Measurements from ENCODE around the gene SIAE. TPM values are rescaled to one million over a fixed set of nuclear protein-coding genes. Genes with fewer than 3 reads are reported as not detected.

Gene SIAE
- total RNA-seq, 2 experiments from 2014 or later: 4.5 to 5.6 TPM

GRCh38 chr11:124682443-124682842 is 8.9 kb upstream of the SIAE start:
- DNase-seq (no peak), ATAC-seq (ENCODE audit: poor library complexity) (no peak)
- no peak overlapping the region for H3K4me3 Mint-ChIP-seq
- ChIA-PET CTCF (no interaction called here), POLR2A (no interaction called here)
- no peak overlapping the region for H3K27ac ChIP-seq (ENCODE audit: low read depth in 1 of 2, low read length in 2 of 2)
- no peak overlapping the region for H3K4me3 ChIP-seq (ENCODE audit: low read length)
- no peaks in the 10 kb centered on the region for H3K4me1 Mint-ChIP-seq (ENCODE audit: low read depth)
- H3K27me3 ChIP-seq (ENCODE audit: control insufficient read depth in 1 of 2, insufficient read depth in 2 of 2, low read length in 2 of 2): no peaks in the 10 kb centered on the region
- peaks cover 6% of the 10 kb centered on the region for H3K27me3 Mint-ChIP-seq
- intact Hi-C loops (cut with DNase I, micrococcal nuclease): no loop called here
- H3K27ac Mint-ChIP-seq: no peak overlapping the region
- no peak for TF ChIP-seq CTCF (IDR thresholded peaks at IDR 0.05)
- H3K9me3 ChIP-seq (ENCODE audit: control insufficient read depth in 1 of 2, insufficient read depth in 1 of 2, low read length in 2 of 2): peaks cover 7 to 24% of the 10 kb centered on the region in 2 experiments
- H3K9me3 Mint-ChIP-seq: peaks cover 12% of the 10 kb centered on the region
- H3K36me3 ChIP-seq (ENCODE audit: insufficient read depth, low read length): no peaks in the 10 kb centered on the region
- H3K36me3 Mint-ChIP-seq (ENCODE audit: low read depth): peaks cover 24% of the 10 kb centered on the region
- H3K4me1 ChIP-seq (ENCODE audit: insufficient read depth, low read length): no peaks in the 10 kb centered on the region

GRCh38 chr11:124681421-124681820 is 7.9 kb upstream of the SIAE start:
- no peaks in the 10 kb centered on the region for H3K27me3 ChIP-seq (ENCODE audit: control insufficient read depth in 1 of 2, insufficient read depth in 2 of 2, low read length in 2 of 2)
- ChIA-PET POLR2A (no interaction called here), CTCF (no interaction called here)
- Mint-ChIP-seq H3K27ac (no peak overlapping the region), H3K4me1 (ENCODE audit: low read depth) (no peaks in the 10 kb centered on the region), H3K36me3 (ENCODE audit: low read depth) (peaks cover 24% of the 10 kb centered on the region), H3K9me3 (peaks cover 7% of the 10 kb centered on the region), H3K4me3 (no peak overlapping the region), H3K27me3 (no peaks in the 10 kb centered on the region)
- H3K27ac ChIP-seq (ENCODE audit: low read depth in 1 of 2, low read length in 2 of 2): no peak overlapping the region
- TF ChIP-seq CTCF (IDR thresholded peaks at IDR 0.05): no peak
- DNase-seq (no peak), ATAC-seq (ENCODE audit: poor library complexity) (no peak)
- H3K4me1 ChIP-seq (ENCODE audit: insufficient read depth, low read length): no peaks in the 10 kb centered on the region
- H3K4me3 ChIP-seq (ENCODE audit: low read length): no peak overlapping the region
- H3K9me3 ChIP-seq (ENCODE audit: control insufficient read depth in 1 of 2, insufficient read depth in 1 of 2, low read length in 2 of 2): peaks cover 7 to 24% of the 10 kb centered on the region in 2 experiments
- no peaks in the 10 kb centered on the region for H3K36me3 ChIP-seq (ENCODE audit: insufficient read depth, low read length)
- intact Hi-C loops (cut with DNase I, micrococcal nuclease): no loop called here

- no peak overlapping the region for H3K27ac Mint-ChIP-seq
- intact Hi-C loops (cut with DNase I, micrococcal nuclease): loop anchor here in 1 of 2 experiments (10.0 kb wide), 1 partner anchor 1206 kb away; the partner anchor contains the start of gene HYLS1
- Histone ChIP-seq H3K4me3 (ENCODE audit: low read length) (no peak overlapping the region), H3K9me3 (ENCODE audit: control insufficient read depth in 1 of 2, insufficient read depth in 1 of 2, low read length in 2 of 2) (peaks cover 0 to 17% of the 10 kb centered on the region in 2 experiments), H3K4me1 (ENCODE audit: insufficient read depth, low read length) (peaks cover 9% of the 10 kb centered on the region), H3K27ac (ENCODE audit: low read depth in 1 of 2, low read length in 2 of 2) (no peak overlapping the region), H3K36me3 (ENCODE audit: insufficient read depth, low read length) (no peaks in the 10 kb centered on the region), H3K27me3 (ENCODE audit: control insufficient read depth in 1 of 2, insufficient read depth in 2 of 2, low read length in 2 of 2) (no peaks in the 10 kb centered on the region)
- peaks cover 7% of the 10 kb centered on the region for H3K9me3 Mint-ChIP-seq
- H3K36me3 Mint-ChIP-seq (ENCODE audit: low read depth): peaks cover 18% of the 10 kb centered on the region
- no peaks in the 10 kb centered on the region for H3K27me3 Mint-ChIP-seq
- DNase-seq (no peak), ATAC-seq (ENCODE audit: poor library complexity) (no peak)
- H3K4me3 Mint-ChIP-seq: no peak overlapping the region
- no peak for TF ChIP-seq CTCF (IDR thresholded peaks at IDR 0.05)
- CTCF ChIA-PET: interaction anchor here (1.1 to 1.7 kb wide), 2 partner anchors 9 to 17 kb away, joined by 3 to 4 read pairs; no protein-coding TSS in a partner anchor
- POLR2A ChIA-PET: interaction anchor here (1.1 kb wide), 1 partner anchor 68 kb away, joined by 3 read pairs; no protein-coding TSS in a partner anchor
- H3K4me1 Mint-ChIP-seq (ENCODE audit: low read depth): peaks cover 15% of the 10 kb centered on the region
Measured at GRCh38 chr11:124678416-124678815, 4.9 kb upstream of the SIAE start.
